IMR-90 (cell line): ENCODE results near the gene DCC. TPM values are rescaled to one million over a fixed set of nuclear protein-coding genes. Genes with fewer than 3 reads are reported as not detected.

Source experiments
- ATAC-seq: fragments of 200-7000 bp; cut with Tn5 transposase; 2 replicates; pipeline ENCODE4 v1.9.1; 2020; ENCODE audit warnings: low read depth, mild to moderate bottlenecking, moderate library complexity
- BruUV-seq: library from RNA; stranded (reverse); fragments of 400-500 nt; replicated peaks from 2 replicates; lab custom pipeline; 2021; lab: Mats Ljungman, UMichigan
- CTCF ChIA-PET: fragments of 300-600 bp; formaldehyde crosslinking; extraction: SDS; loops from one replicate; lab custom pipeline; 2021; ENCODE audit warnings: antibody characterized with exemption; lab: Yijun Ruan, JAX
- POLR2A ChIA-PET: fragments of 300-600 bp; sonication (Branson Sonifier 250); formaldehyde crosslinking; loops from one replicate; lab custom pipeline; 2022; ENCODE audit warnings: antibody characterized with exemption; ENCODE audit not compliant: unreplicated experiment; lab: Charles Lee
- DNase-seq: peaks from one replicate; pipeline ENCODE4 v3.0.0; 2013
- H2AFZ ChIP-seq: replicated peaks from 2 replicates; pipeline ENCODE3; 2013; ENCODE audit warnings: low read length, mild to moderate bottlenecking; ENCODE audit not compliant: poor library complexity
- H2AK5ac ChIP-seq: 2 replicates; pipeline ENCODE4 v1.6.1; 2013; ENCODE audit warnings: low read depth, low read length, inconsistent platforms
- H2AK9ac ChIP-seq: replicated peaks from 2 replicates; pipeline ENCODE3; 2013; ENCODE audit warnings: mild to moderate bottlenecking, low read depth, low read length, moderate library complexity; ENCODE audit not compliant: poor library complexity
- H2BK120ac ChIP-seq: 2 replicates; pipeline ENCODE4 v1.6.1; 2013; ENCODE audit warnings: low read depth, low read length, inconsistent platforms
- H2BK15ac ChIP-seq: 3 replicates; pipeline ENCODE4 v1.6.1; 2013; ENCODE audit warnings: low read depth, low read length, inconsistent platforms
- H2BK20ac ChIP-seq: 2 replicates; pipeline ENCODE4 v1.6.1; 2013; ENCODE audit warnings: low read depth, mild to moderate bottlenecking, inconsistent platforms, low read length, moderate library complexity
- H2BK5ac ChIP-seq: 2 replicates; pipeline ENCODE4 v1.6.1; 2013; ENCODE audit warnings: mild to moderate bottlenecking, low read depth, low read length, inconsistent platforms; ENCODE audit not compliant: poor library complexity, severe bottlenecking
- H3K14ac ChIP-seq: replicated peaks from 2 replicates; pipeline ENCODE4 v1.6.1; 2013; ENCODE audit warnings: low read depth, low read length, inconsistent platforms
- H3K18ac ChIP-seq: 2 replicates; pipeline ENCODE4 v1.6.1; 2013; ENCODE audit warnings: low read depth, low read length, control low read depth
- H3K23ac ChIP-seq: 2 replicates; pipeline ENCODE4 v1.6.1; 2013; ENCODE audit warnings: low read depth, low read length, inconsistent platforms
- H3K27ac ChIP-seq: 2 replicates; pipeline ENCODE4 v1.5.1; 2013; ENCODE audit warnings: mild to moderate bottlenecking, control low read depth, low read length; ENCODE audit not compliant: insufficient read depth
- H3K27me3 ChIP-seq: 2 replicates; pipeline ENCODE4 v1.6.1; 2013; ENCODE audit warnings: low read length; ENCODE audit not compliant: control insufficient read depth, insufficient read depth
- H3K36me3 ChIP-seq: 2 replicates; pipeline ENCODE4 v1.6.1; 2013; ENCODE audit warnings: low read length, mixed read lengths; ENCODE audit not compliant: control insufficient read depth, insufficient read depth
- H3K4ac ChIP-seq: 2 replicates; pipeline ENCODE4 v1.6.1; 2013; ENCODE audit warnings: low read depth, low read length, inconsistent platforms
- H3K4me1 ChIP-seq: 2 replicates; pipeline ENCODE4 v1.6.1; 2013; ENCODE audit warnings: low read length, mixed read lengths; ENCODE audit not compliant: control insufficient read depth, insufficient read depth
- H3K4me2 ChIP-seq: 2 replicates; pipeline ENCODE4 v1.6.1; 2013; ENCODE audit warnings: low read depth, mild to moderate bottlenecking, control low read depth, low read length, moderate library complexity
- H3K4me3 ChIP-seq: 2 replicates; pipeline ENCODE4 v1.5.1; 2013; ENCODE audit warnings: low read depth, mild to moderate bottlenecking, control low read depth, low read length, moderate library complexity; ENCODE audit not compliant: insufficient read depth
- H3K56ac ChIP-seq: 2 replicates; pipeline ENCODE4 v1.6.1; 2013; ENCODE audit warnings: low read length, inconsistent platforms; ENCODE audit not compliant: insufficient read depth; ENCODE audit errors: extremely low read depth
- H3K79me1 ChIP-seq, 2 experiments: 2 replicates each; pipeline ENCODE4 v1.6.1; 2013; ENCODE audit warnings: low read length in 2 of 2, inconsistent platforms in 1 of 2, low read depth in 1 of 2
- H3K9ac ChIP-seq: 2 replicates; pipeline ENCODE4 v1.6.1; 2013; ENCODE audit warnings: low read depth, low read length, control low read depth
- H3K9me1 ChIP-seq: 2 replicates; pipeline ENCODE4 v1.6.1; 2013; ENCODE audit warnings: low read length, inconsistent platforms; ENCODE audit not compliant: insufficient read depth
- H3K9me3 ChIP-seq: 2 replicates; pipeline ENCODE4 v1.6.1; 2013; ENCODE audit warnings: low read length; ENCODE audit not compliant: control insufficient read depth, insufficient read depth
- H4K20me1 ChIP-seq: 2 replicates; pipeline ENCODE4 v1.6.1; 2013; ENCODE audit warnings: low read length, inconsistent platforms; ENCODE audit not compliant: insufficient read depth
- H4K5ac ChIP-seq: 2 replicates; pipeline ENCODE4 v1.6.1; 2013; ENCODE audit warnings: mild to moderate bottlenecking, low read depth, low read length, control low read depth
- H4K8ac ChIP-seq, 2 experiments: 2 replicates each; pipeline ENCODE4 v1.6.1; 2013; ENCODE audit warnings: low read depth in 2 of 2, low read length in 2 of 2, control low read depth in 1 of 2, inconsistent platforms in 1 of 2
- H4K91ac ChIP-seq: 2 replicates; pipeline ENCODE4 v1.6.1; 2013; ENCODE audit warnings: low read depth, low read length, inconsistent platforms; ENCODE audit not compliant: insufficient read depth
- BHLHE40 ChIP-seq: fragments of 150-350 bp; IDR thresholded peaks from 2 replicates; pipeline ENCODE4 v1.6.1; 2016; ENCODE audit warnings: mild to moderate bottlenecking, low read depth, low read length
- CHD1 ChIP-seq: IDR thresholded peaks from 2 replicates; pipeline ENCODE4 v1.6.1; 2012; ENCODE audit warnings: low read depth, low read length, improper control_type of control experiment
- MAFK ChIP-seq: IDR thresholded peaks from 2 replicates; pipeline ENCODE4 v1.6.1; 2012; ENCODE audit warnings: low read depth, low read length, improper control_type of control experiment
- MAZ ChIP-seq: IDR thresholded peaks from 2 replicates; pipeline ENCODE4 v1.6.1; 2012; ENCODE audit warnings: low read depth, mild to moderate bottlenecking, low read length, improper control_type of control experiment, moderate library complexity, borderline replicate concordance
- MXI1 ChIP-seq: IDR thresholded peaks from 2 replicates; pipeline ENCODE4 v1.6.1; 2012; ENCODE audit warnings: low read depth, mild to moderate bottlenecking, low read length, moderate library complexity, borderline replicate concordance
- POLR2A ChIP-seq: IDR thresholded peaks from 2 replicates; pipeline ENCODE4 v1.6.1; 2012; ENCODE audit warnings: mild to moderate bottlenecking, low read depth, low read length
- RAD21 ChIP-seq: IDR thresholded peaks from 2 replicates; pipeline ENCODE4 v1.6.1; 2012; ENCODE audit warnings: low read length, improper control_type of control experiment
- RCOR1 ChIP-seq: IDR thresholded peaks from 2 replicates; pipeline ENCODE4 v1.6.1; 2012; ENCODE audit warnings: mild to moderate bottlenecking, low read length, improper control_type of control experiment; ENCODE audit not compliant: insufficient replicate concordance
- RFX5 ChIP-seq: IDR thresholded peaks from 2 replicates; pipeline ENCODE4 v1.8.0; 2012; ENCODE audit warnings: low read depth, mild to moderate bottlenecking, low read length, moderate library complexity
- SMC3 ChIP-seq: fragments of 150-350 bp; IDR thresholded peaks from 2 replicates; pipeline ENCODE4 v1.6.1; 2016; ENCODE audit warnings: low read depth, mild to moderate bottlenecking, antibody characterized with exemption, low read length, moderate library complexity
- WGBS, 2 experiments: methylation state at CpG; one replicate each; pipeline versions ENCODE4 v1.1.5 to v1.1.7; 2013; ENCODE audit warnings: missing lambda C conversion rate in 2 of 2; ENCODE audit not compliant: insufficient read length in 1 of 2; ENCODE audit errors: extremely low coverage in 2 of 2; 5-methylcytosine and 5-hydroxymethylcytosine counted together
- dilution Hi-C: fragments of 300-500 bp; cut with HindIII; formaldehyde crosslinking; loops from one replicate; pipeline ENCODE4 v1.14.3; 2018; ENCODE audit warnings: low sequenced_read_pairs; ENCODE audit not compliant: unreplicated experiment
- in situ Hi-C: fragments of 300-500 bp; cut with MboI; formaldehyde crosslinking; loops from 3 replicates; pipeline ENCODE4 v1.14.3; 2019; ENCODE audit warnings: low sequenced_read_pairs, inconsistent platforms, mixed read lengths
- intact Hi-C: fragments of 100-400 bp; cut with micrococcal nuclease; formaldehyde crosslinking; loops from 2 replicates; pipeline ENCODE4 v1.10.0; 2022
- polyA plus RNA-seq, 3 experiments: library from polyadenylated mRNA; depleted of rRNA; stranded (reverse); fragments of >200 nt; gene quantifications; 2 replicates each; pipeline ENCODE4 v1.2.3, GENCODE V29; 2012; ENCODE audit warnings: low replicate concordance in 1 of 3
- total RNA-seq: library from RNA; depleted of rRNA; stranded (reverse); fragments of >200 nt; gene quantifications from 2 replicates; pipeline ENCODE4 v1.2.3, GENCODE V29; 2012
- TF ChIP-seq, protein P1 (sequence below): fragments of 150-350 bp; IDR thresholded peaks from 2 replicates; pipeline ENCODE4 v1.6.1; 2016; ENCODE audit warnings: low read depth, mild to moderate bottlenecking, low read length, moderate library complexity, borderline replicate concordance

The DCC gene
- total and polyA plus RNA-seq, 2 of the 4 experiments (the other 2 are of a cell fraction): 0.31 to 0.54 TPM

DNA sequence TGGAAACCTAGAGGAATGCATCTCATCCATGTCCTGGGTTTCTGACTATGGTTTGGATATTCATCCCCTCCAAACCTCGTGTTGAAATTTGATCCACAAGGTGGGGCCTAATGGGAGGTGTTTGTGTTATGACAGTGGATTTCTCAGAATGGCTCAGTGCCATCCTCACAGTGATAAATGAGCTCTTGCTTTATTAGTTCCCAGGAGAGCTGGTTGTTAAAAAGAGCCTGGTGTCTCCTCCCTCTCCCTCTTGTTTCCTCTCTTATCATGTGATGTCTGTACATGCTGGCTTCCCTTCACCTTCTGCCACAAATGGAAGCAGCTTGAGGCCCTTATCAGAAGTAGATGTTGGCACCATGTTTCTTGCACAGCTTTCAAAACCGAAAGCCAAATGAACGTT, 424.3 kb downstream of the DCC start:
- H3K14ac ChIP-seq: no peak overlapping the region
- ATAC-seq (no peak), DNase-seq (no peak)
- H3K9me1 ChIP-seq: no peaks in the 10 kb centered on the region
- WGBS, 2 experiments: no CpG with 5 or more reads among the region's 3 CpGs
- no peak overlapping the region for H2BK120ac ChIP-seq
- no peaks in the 10 kb centered on the region for H3K4me1 ChIP-seq
- BruUV-seq: no TSS peak
- no peak overlapping the region for H2AK9ac ChIP-seq
- H2AK5ac ChIP-seq: no peak overlapping the region
- H3K79me1 ChIP-seq: no peaks in the 10 kb centered on the region
- H3K56ac ChIP-seq: no peak overlapping the region
- no peak overlapping the region for H2BK20ac ChIP-seq
- H4K91ac ChIP-seq: no peak overlapping the region
- no peaks in the 10 kb centered on the region for H3K27me3 ChIP-seq
- no peak overlapping the region for H2BK5ac ChIP-seq
- in situ Hi-C loops (no loop called here), dilution Hi-C loops (no loop called here), intact Hi-C loops (no loop called here)
- H3K27ac ChIP-seq: no peak overlapping the region
- H2BK15ac ChIP-seq: no peak overlapping the region
- no peak overlapping the region for H3K4ac ChIP-seq
- H3K9ac ChIP-seq: no peak overlapping the region
- H4K8ac ChIP-seq: no peak overlapping the region
- H3K18ac ChIP-seq: no peak overlapping the region
- POLR2A ChIA-PET: no interaction called here
- H4K5ac ChIP-seq: no peak overlapping the region
- H3K4me3 ChIP-seq: no peak overlapping the region
- TF ChIP-seq, protein P1, sequence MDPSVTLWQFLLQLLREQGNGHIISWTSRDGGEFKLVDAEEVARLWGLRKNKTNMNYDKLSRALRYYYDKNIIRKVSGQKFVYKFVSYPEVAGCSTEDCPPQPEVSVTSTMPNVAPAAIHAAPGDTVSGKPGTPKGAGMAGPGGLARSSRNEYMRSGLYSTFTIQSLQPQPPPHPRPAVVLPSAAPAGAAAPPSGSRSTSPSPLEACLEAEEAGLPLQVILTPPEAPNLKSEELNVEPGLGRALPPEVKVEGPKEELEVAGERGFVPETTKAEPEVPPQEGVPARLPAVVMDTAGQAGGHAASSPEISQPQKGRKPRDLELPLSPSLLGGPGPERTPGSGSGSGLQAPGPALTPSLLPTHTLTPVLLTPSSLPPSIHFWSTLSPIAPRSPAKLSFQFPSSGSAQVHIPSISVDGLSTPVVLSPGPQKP: no peak
- TF ChIP-seq SMC3: no peak
- TF ChIP-seq RCOR1: no peak
- no peak for TF ChIP-seq RAD21
- TF ChIP-seq BHLHE40: no peak
- TF ChIP-seq CHD1: no peak
- no peak for TF ChIP-seq MXI1
- no peak for TF ChIP-seq POLR2A
- no peak for TF ChIP-seq MAZ
- no peak for TF ChIP-seq RFX5
- no peak for TF ChIP-seq MAFK
- H3K23ac ChIP-seq: no peak overlapping the region
- CTCF ChIA-PET: interaction anchor here (0.6 kb wide), 1 partner anchor 735 kb away, joined by 6 read pairs; no protein-coding TSS in a partner anchor
- H4K20me1 ChIP-seq: no peaks in the 10 kb centered on the region
- no peak overlapping the region for H3K4me2 ChIP-seq
- no peak overlapping the region for H2AFZ ChIP-seq
- peaks cover 9% of the 10 kb centered on the region for H3K9me3 ChIP-seq
- no peaks in the 10 kb centered on the region for H3K36me3 ChIP-seq
